ENCODE measurements around the gene TTC7B.

TTC7B gene

GRCh38 chr14:90678846-90679362 lies 137.3 kb downstream of the TTC7B start:
- Histone ChIP-seq H3K4me3 (replicated peaks; ENCODE audit: insufficient read depth, low read length) (no peak overlapping the region), H3K27me3 (ENCODE audit: insufficient read depth, poor library complexity, severe bottlenecking) (no peaks in the 10 kb centered on the region), H3K27ac (replicated peaks) (no peak overlapping the region)
- no peak for DNase-seq (ENCODE audit: low read depth in 1 of 2, low spot score in 1 of 2)
- no peak for TF ChIP-seq GABPA (IDR thresholded peaks at IDR 0.05; ENCODE audit: low read depth)
- no peak for TF ChIP-seq POLR2AphosphoS5 (IDR thresholded peaks at IDR 0.05; ENCODE audit: low read depth)
- TF ChIP-seq, protein P1, sequence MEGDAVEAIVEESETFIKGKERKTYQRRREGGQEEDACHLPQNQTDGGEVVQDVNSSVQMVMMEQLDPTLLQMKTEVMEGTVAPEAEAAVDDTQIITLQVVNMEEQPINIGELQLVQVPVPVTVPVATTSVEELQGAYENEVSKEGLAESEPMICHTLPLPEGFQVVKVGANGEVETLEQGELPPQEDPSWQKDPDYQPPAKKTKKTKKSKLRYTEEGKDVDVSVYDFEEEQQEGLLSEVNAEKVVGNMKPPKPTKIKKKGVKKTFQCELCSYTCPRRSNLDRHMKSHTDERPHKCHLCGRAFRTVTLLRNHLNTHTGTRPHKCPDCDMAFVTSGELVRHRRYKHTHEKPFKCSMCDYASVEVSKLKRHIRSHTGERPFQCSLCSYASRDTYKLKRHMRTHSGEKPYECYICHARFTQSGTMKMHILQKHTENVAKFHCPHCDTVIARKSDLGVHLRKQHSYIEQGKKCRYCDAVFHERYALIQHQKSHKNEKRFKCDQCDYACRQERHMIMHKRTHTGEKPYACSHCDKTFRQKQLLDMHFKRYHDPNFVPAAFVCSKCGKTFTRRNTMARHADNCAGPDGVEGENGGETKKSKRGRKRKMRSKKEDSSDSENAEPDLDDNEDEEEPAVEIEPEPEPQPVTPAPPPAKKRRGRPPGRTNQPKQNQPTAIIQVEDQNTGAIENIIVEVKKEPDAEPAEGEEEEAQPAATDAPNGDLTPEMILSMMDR (IDR thresholded peaks at IDR 0.05; ENCODE audit: insufficient read depth, low read length) = no peak
- no peak for TF ChIP-seq REST (IDR thresholded peaks at IDR 0.05; ENCODE audit: insufficient replicate concordance, low read depth)
- no peak for TF ChIP-seq SPI1 (IDR thresholded peaks at IDR 0.05; ENCODE audit: borderline replicate concordance, low read depth)

- Histone ChIP-seq H3K27me3 (ENCODE audit: insufficient read depth, poor library complexity, severe bottlenecking) (no peaks in the 10 kb centered on the region), H3K27ac (replicated peaks) (no peak overlapping the region), H3K4me3 (replicated peaks; ENCODE audit: insufficient read depth, low read length) (no peak overlapping the region)
- TF ChIP-seq REST (IDR thresholded peaks at IDR 0.05; ENCODE audit: insufficient replicate concordance, low read depth) (no peak), GABPA (IDR thresholded peaks at IDR 0.05; ENCODE audit: low read depth) (no peak), SPI1 (IDR thresholded peaks at IDR 0.05; ENCODE audit: borderline replicate concordance, low read depth) (no peak), POLR2AphosphoS5 (IDR thresholded peaks at IDR 0.05; ENCODE audit: low read depth) (no peak)
- TF ChIP-seq, protein P1 (IDR thresholded peaks at IDR 0.05; ENCODE audit: insufficient read depth, low read length) = no peak
- no peak for DNase-seq (ENCODE audit: low read depth in 1 of 2, low spot score in 1 of 2)
Measured at GRCh38 chr14:90678420-90678819, 137.8 kb downstream of the TTC7B start.

GRCh38 chr14:90677484-90678050 lies 138.7 kb downstream of the TTC7B start:
- no peak overlapping the region for H3K4me3 ChIP-seq (replicated peaks; ENCODE audit: insufficient read depth, low read length)
- DNase-seq (ENCODE audit: low read depth in 1 of 2, low spot score in 1 of 2) = no peak
- H3K27me3 ChIP-seq (ENCODE audit: insufficient read depth, poor library complexity, severe bottlenecking) = no peaks in the 10 kb centered on the region
- TF ChIP-seq SPI1 (IDR thresholded peaks at IDR 0.05; ENCODE audit: borderline replicate concordance, low read depth) = no peak
- no peak for TF ChIP-seq REST (IDR thresholded peaks at IDR 0.05; ENCODE audit: insufficient replicate concordance, low read depth)
- no peak for TF ChIP-seq GABPA (IDR thresholded peaks at IDR 0.05; ENCODE audit: low read depth)
- TF ChIP-seq POLR2AphosphoS5 (IDR thresholded peaks at IDR 0.05; ENCODE audit: low read depth) = no peak
- TF ChIP-seq, protein P1 (IDR thresholded peaks at IDR 0.05; ENCODE audit: insufficient read depth, low read length) = no peak
- H3K27ac ChIP-seq (replicated peaks) = no peak overlapping the region

Data from HL-60 (cell line).